HG02885 (cell line): ENCODE measurements around the gene SNCA.

Source experiments
- ATAC-seq: cut with Tn5 transposase; IDR thresholded peaks from one replicate; pipeline ENCODE4 v1.9.1; 2021; ENCODE audit warnings: mild to moderate bottlenecking; ENCODE audit not compliant: unreplicated experiment, poor library complexity

SNCA gene

GRCh38 chr4:89757154-89757719 is 79.7 kb downstream of the SNCA start:
- ATAC-seq = no peak

GRCh38 chr4:89755220-89755619 is 81.7 kb downstream of the SNCA start:
- ATAC-seq = no peak

- no peak for ATAC-seq
Observed at GRCh38 chr4:89754531-89754930, 82.4 kb downstream of the SNCA start.

- ATAC-seq = no peak
Observed at GRCh38 chr4:89753601-89754066, 83.3 kb downstream of the SNCA start.

GRCh38 chr4:89752932-89753598 is 83.9 kb downstream of the SNCA start:
- ATAC-seq = no peak

- ATAC-seq = no peak
Observed at GRCh38 chr4:89751416-89751815, 85.5 kb downstream of the SNCA start.

- ATAC-seq = no peak
Observed at GRCh38 chr4:89746377-89746776, 90.6 kb downstream of the SNCA start.

GRCh38 chr4:89745708-89746107 is 91.3 kb downstream of the SNCA start:
- ATAC-seq = no peak

- no peak for ATAC-seq
Observed at GRCh38 chr4:89744914-89745313, 92.0 kb downstream of the SNCA start.

- no peak for ATAC-seq
Observed at GRCh38 chr4:89741768-89742167, 95.2 kb downstream of the SNCA start.

GRCh38 chr4:89739311-89739988 is 97.5 kb downstream of the SNCA start:
- no peak for ATAC-seq

GRCh38 chr4:89737888-89738287 is 99.1 kb downstream of the SNCA start:
- no peak for ATAC-seq

GRCh38 chr4:89733946-89734345 is 103.0 kb downstream of the SNCA start:
- no peak for ATAC-seq

- ATAC-seq = no peak
Observed at GRCh38 chr4:89727238-89727637, 109.7 kb downstream of the SNCA start.

GRCh38 chr4:89725268-89725667 is 111.7 kb downstream of the SNCA start:
- no peak for ATAC-seq

- no peak for ATAC-seq
Observed at GRCh38 chr4:89724716-89725115, 112.2 kb downstream of the SNCA start.

- no peak for ATAC-seq
Observed at GRCh38 chr4:89723096-89723495, 113.9 kb downstream of the SNCA start.

GRCh38 chr4:89722517-89722916 is 114.4 kb downstream of the SNCA start:
- no peak for ATAC-seq

- ATAC-seq = no peak
Observed at GRCh38 chr4:89720981-89721380, 116.0 kb downstream of the SNCA start.

- no peak for ATAC-seq
Observed at GRCh38 chr4:89719536-89720090, 117.3 kb downstream of the SNCA start.

- ATAC-seq = no peak
Observed at GRCh38 chr4:89716893-89717292, 120.1 kb downstream of the SNCA start.
